SK-N-SH (cell line): ENCODE results near the gene CD53. TPM values are rescaled to one million over a fixed set of nuclear protein-coding genes. Genes with fewer than 3 reads are reported as not detected.

Experiments used
- CTCF ChIA-PET: fragments of 300-600, 350-600 bp; formaldehyde crosslinking; extraction: SDS; loops from one replicate; lab custom pipeline; 2021; lab: Yijun Ruan, JAX
- POLR2A ChIA-PET: fragments of 350-600 bp; sonication (Branson Sonifier 250); formaldehyde crosslinking; extraction: SDS; loops from one replicate; lab custom pipeline; 2020; ENCODE audit warnings: antibody characterized with exemption, inconsistent platforms; lab: Yijun Ruan, JAX
- DNase-seq: peaks from one replicate; pipeline ENCODE4 v3.0.0; 2012
- H2AFZ ChIP-seq: fragments of 200-600 bp; sonication (generic); 2 replicates; pipeline ENCODE4 v1.8.1; 2016; ENCODE audit warnings: antibody characterized with exemption, mild to moderate bottlenecking, low read depth
- H3F3A ChIP-seq: fragments of 200-600 bp; sonication (generic); replicated peaks from 2 replicates; pipeline ENCODE3; 2016; ENCODE audit warnings: antibody characterized with exemption, mild to moderate bottlenecking; ENCODE audit not compliant: insufficient read depth
- H3K27ac ChIP-seq, 2 experiments: fragments of 200-500 bp in 1 of 2; fragments of 200-600 bp in 1 of 2; sonication (Bioruptor generic) in 1 of 2; sonication (generic), shearing (Covaris generic) in 1 of 2; 2 replicates each; pipeline versions ENCODE4 v1.5.1 to v1.6.1; 2014 to 2016; ENCODE audit warnings: low read depth in 2 of 2, inconsistent platforms in 1 of 2, low read length in 1 of 2, mild to moderate bottlenecking in 1 of 2, mixed read lengths in 1 of 2
- H3K27me3 ChIP-seq: fragments of 200-600 bp; sonication (generic), shearing (Covaris generic); 2 replicates; pipeline ENCODE4 v1.6.1; 2016; ENCODE audit warnings: mixed run types; ENCODE audit not compliant: insufficient read depth
- H3K36me3 ChIP-seq, 2 experiments: fragments of 200-500 bp in 1 of 2; fragments of 200-600 bp in 1 of 2; sonication (Bioruptor generic) in 1 of 2; sonication (generic) in 1 of 2; replicated peaks in 1 of 2; 2 replicates each; pipeline versions ENCODE3 to v1.5.1; 2014 to 2016; ENCODE audit warnings: low read length in 1 of 2, mild to moderate bottlenecking in 1 of 2; ENCODE audit not compliant: insufficient read depth in 2 of 2, control insufficient read depth in 1 of 2
- H3K4me1 ChIP-seq, 2 experiments: fragments of 200-500 bp in 1 of 2; fragments of 200-600 bp in 1 of 2; sonication (Bioruptor generic) in 1 of 2; sonication (generic), shearing (Covaris generic) in 1 of 2; 2 replicates each; pipeline versions ENCODE4 v1.5.1 to v1.6.1; 2014 to 2016; ENCODE audit warnings: low read depth in 1 of 2, low read length in 1 of 2, mixed run types in 1 of 2; ENCODE audit not compliant: insufficient read depth in 2 of 2, control insufficient read depth in 1 of 2
- H3K4me2 ChIP-seq: fragments of 200-600 bp; sonication (generic), shearing (Covaris generic); 2 replicates; pipeline ENCODE4 v1.6.1; 2017; ENCODE audit warnings: mixed run types
- H3K4me3 ChIP-seq, 2 experiments: fragments of 200-500 bp in 1 of 2; fragments of 200-600 bp in 1 of 2; sonication (Bioruptor generic) in 1 of 2; sonication (generic), shearing (Covaris generic) in 1 of 2; 2 replicates each; pipeline versions ENCODE4 v1.5.1 to v1.8.1; 2014 to 2016; ENCODE audit warnings: low read depth in 2 of 2, inconsistent platforms in 1 of 2, low read length in 1 of 2, mild to moderate bottlenecking in 1 of 2, mixed read lengths in 1 of 2, moderate library complexity in 1 of 2
- H3K79me2 ChIP-seq: fragments of 200-600 bp; sonication (generic); 2 replicates; pipeline ENCODE4 v1.8.1; 2017; ENCODE audit warnings: mild to moderate bottlenecking; ENCODE audit not compliant: insufficient read depth
- H3K9ac ChIP-seq: fragments of 200-600 bp; sonication (generic); 2 replicates; pipeline ENCODE4 v1.6.1; 2017; ENCODE audit warnings: mixed run types
- H3K9me2 ChIP-seq: fragments of 200-600 bp; sonication (generic); 2 replicates; pipeline ENCODE4 v1.6.1; 2017; ENCODE audit warnings: mixed run types
- H3K9me3 ChIP-seq: fragments of 200-600 bp; sonication (generic); 2 replicates; pipeline ENCODE4 v1.6.1; 2017; ENCODE audit warnings: mixed run types, mild to moderate bottlenecking, moderate library complexity
- H4K20me1 ChIP-seq: fragments of 200-600 bp; sonication (generic); 2 replicates; pipeline ENCODE4 v1.6.1; 2017; ENCODE audit warnings: mild to moderate bottlenecking, mixed run types; ENCODE audit not compliant: insufficient read depth
- EP300 ChIP-seq, 2 experiments: IDR thresholded peaks; 2 replicates each; pipeline versions ENCODE4 v1.4.0 to v1.6.1; 2012; ENCODE audit warnings: borderline replicate concordance in 1 of 2, low read depth in 1 of 2, low read length in 1 of 2
- FOSL2 ChIP-seq: IDR thresholded peaks from 2 replicates; pipeline ENCODE4 v1.4.0; 2012; ENCODE audit warnings: low read depth, mild to moderate bottlenecking, moderate library complexity, borderline replicate concordance
- JUND ChIP-seq: IDR thresholded peaks from 2 replicates; pipeline ENCODE4 v1.4.0; 2012
- NRF1 ChIP-seq: IDR thresholded peaks from 2 replicates; pipeline ENCODE4 v1.6.1; 2012; ENCODE audit warnings: low read depth, mild to moderate bottlenecking, low read length
- POLR2AphosphoS5 ChIP-seq: IDR thresholded peaks from 2 replicates; pipeline ENCODE4 v1.6.1; 2012; ENCODE audit warnings: low read depth, low read length
- RFX5 ChIP-seq: IDR thresholded peaks from 2 replicates; pipeline ENCODE4 v1.6.1; 2012; ENCODE audit warnings: mild to moderate bottlenecking, improper control_type of control experiment, low read length
- RXRA ChIP-seq: IDR thresholded peaks from 2 replicates; pipeline ENCODE4 v1.4.0; 2012; ENCODE audit warnings: low read depth, mild to moderate bottlenecking, borderline replicate concordance
- SIN3A ChIP-seq: IDR thresholded peaks from 2 replicates; pipeline ENCODE4 v1.6.1; 2012; ENCODE audit warnings: low read depth, mild to moderate bottlenecking, low read length, moderate library complexity, borderline replicate concordance
- TAF1 ChIP-seq: IDR thresholded peaks from 2 replicates; pipeline ENCODE4 v1.6.1; 2012; ENCODE audit warnings: low read depth, mild to moderate bottlenecking, low read length, moderate library complexity, borderline replicate concordance
- TCF12 ChIP-seq: IDR thresholded peaks from 2 replicates; pipeline ENCODE4 v1.4.0; 2012
- WGBS: methylation state at CpG from one replicate; pipeline ENCODE4 v1.1.6; 2017; ENCODE audit warnings: low lambda C conversion rate; 5-methylcytosine and 5-hydroxymethylcytosine counted together
- polyA plus RNA-seq, 3 experiments: library from polyadenylated mRNA; depleted of rRNA; stranded (reverse); fragments of >200 nt; gene quantifications; 2 replicates each; pipeline ENCODE4 v1.2.3, GENCODE V29; 2012
- TF ChIP-seq, protein P1 (sequence below): IDR thresholded peaks from 2 replicates; pipeline ENCODE4 v1.4.0; 2012; ENCODE audit warnings: low read depth, borderline replicate concordance
- TF ChIP-seq, protein P2 (sequence below): fragments of 200-600 bp; sonication (generic); IDR thresholded peaks from 2 replicates; pipeline ENCODE4 v1.6.1; 2017; ENCODE audit warnings: antibody characterized with exemption, mild to moderate bottlenecking, moderate library complexity

The CD53 gene
- polyA plus RNA-seq, 1 of the 3 experiments (the other 2 are of a cell fraction): not detected

DNA sequence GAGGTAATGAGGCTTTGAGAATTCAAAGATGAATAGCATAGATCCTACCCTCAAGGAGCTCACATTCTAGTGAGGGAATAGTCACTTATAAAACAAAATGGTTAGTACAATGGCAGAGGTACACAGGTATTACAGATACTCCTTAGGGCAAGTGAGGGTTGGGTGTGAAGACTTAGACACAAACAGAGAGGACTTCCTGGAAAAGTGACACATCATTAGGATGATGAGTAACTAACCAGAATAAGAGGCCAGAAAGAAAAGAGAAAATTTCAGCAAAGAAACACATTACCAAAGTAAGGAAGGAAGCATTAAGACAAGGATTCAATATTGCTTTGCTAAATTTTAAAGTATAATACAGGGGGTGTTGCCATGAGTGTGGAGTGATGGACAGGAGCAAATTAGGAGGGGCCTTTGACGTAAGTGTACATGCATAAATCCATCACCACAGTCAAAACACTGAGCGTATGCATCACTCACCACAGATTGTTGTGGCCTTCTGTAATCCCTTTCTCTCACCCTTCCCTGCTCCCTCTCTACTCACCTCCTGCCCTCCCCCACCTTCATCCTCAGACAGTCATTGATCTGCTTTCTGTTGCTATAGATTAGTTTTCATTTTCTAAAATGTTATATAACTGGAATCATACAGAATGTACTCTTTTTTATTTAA is 7.9 kb downstream of the CD53 start:
- Histone ChIP-seq H3K4me2 (no peak overlapping the region), H3K9me3 (no peaks in the 10 kb centered on the region; the same call in 1 of the 2 replicates), H3K9ac (no peak overlapping the region), H3F3A (no peaks in the 10 kb centered on the region), H2AFZ (no peak overlapping the region), H3K27ac (no peak overlapping the region), H3K9me2 (peaks cover 4% of the 10 kb centered on the region; the same call in 1 of the 2 replicates)
- 18% methylated on average over 2 of the region's 2 CpGs for whole genome bisulfite sequencing
- POLR2A ChIA-PET: no interaction called here
- TF ChIP-seq, protein P1, sequence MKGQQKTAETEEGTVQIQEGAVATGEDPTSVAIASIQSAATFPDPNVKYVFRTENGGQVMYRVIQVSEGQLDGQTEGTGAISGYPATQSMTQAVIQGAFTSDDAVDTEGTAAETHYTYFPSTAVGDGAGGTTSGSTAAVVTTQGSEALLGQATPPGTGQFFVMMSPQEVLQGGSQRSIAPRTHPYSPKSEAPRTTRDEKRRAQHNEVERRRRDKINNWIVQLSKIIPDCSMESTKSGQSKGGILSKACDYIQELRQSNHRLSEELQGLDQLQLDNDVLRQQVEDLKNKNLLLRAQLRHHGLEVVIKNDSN: no peak
- no peak for TF ChIP-seq SIN3A
- TF ChIP-seq RFX5: no peak
- no peak for TF ChIP-seq TCF12
- TF ChIP-seq EP300 (IDR thresholded peaks at IDR 0.05; ENCODE audit: borderline replicate concordance in 1 of 2, low read depth in 1 of 2, low read length in 1 of 2): no peak
- TF ChIP-seq NRF1: no peak
- TF ChIP-seq, protein P2, sequence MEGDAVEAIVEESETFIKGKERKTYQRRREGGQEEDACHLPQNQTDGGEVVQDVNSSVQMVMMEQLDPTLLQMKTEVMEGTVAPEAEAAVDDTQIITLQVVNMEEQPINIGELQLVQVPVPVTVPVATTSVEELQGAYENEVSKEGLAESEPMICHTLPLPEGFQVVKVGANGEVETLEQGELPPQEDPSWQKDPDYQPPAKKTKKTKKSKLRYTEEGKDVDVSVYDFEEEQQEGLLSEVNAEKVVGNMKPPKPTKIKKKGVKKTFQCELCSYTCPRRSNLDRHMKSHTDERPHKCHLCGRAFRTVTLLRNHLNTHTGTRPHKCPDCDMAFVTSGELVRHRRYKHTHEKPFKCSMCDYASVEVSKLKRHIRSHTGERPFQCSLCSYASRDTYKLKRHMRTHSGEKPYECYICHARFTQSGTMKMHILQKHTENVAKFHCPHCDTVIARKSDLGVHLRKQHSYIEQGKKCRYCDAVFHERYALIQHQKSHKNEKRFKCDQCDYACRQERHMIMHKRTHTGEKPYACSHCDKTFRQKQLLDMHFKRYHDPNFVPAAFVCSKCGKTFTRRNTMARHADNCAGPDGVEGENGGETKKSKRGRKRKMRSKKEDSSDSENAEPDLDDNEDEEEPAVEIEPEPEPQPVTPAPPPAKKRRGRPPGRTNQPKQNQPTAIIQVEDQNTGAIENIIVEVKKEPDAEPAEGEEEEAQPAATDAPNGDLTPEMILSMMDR: no peak
- TF ChIP-seq TAF1: no peak
- TF ChIP-seq POLR2AphosphoS5: no peak
- TF ChIP-seq FOSL2: no peak
- TF ChIP-seq JUND: no peak
- TF ChIP-seq, all 33 proteins: peak for 0
- Histone ChIP-seq H3K79me2 (no peaks in the 10 kb centered on the region), H3K27me3 (no peaks in the 10 kb centered on the region), H3K4me3 (no peak overlapping the region), H4K20me1 (no peaks in the 10 kb centered on the region), H3K36me3 (no peaks in the 10 kb centered on the region), H3K4me1 (no peaks in the 10 kb centered on the region)
- no peak for DNase-seq
- CTCF ChIA-PET: no interaction called here

DNA sequence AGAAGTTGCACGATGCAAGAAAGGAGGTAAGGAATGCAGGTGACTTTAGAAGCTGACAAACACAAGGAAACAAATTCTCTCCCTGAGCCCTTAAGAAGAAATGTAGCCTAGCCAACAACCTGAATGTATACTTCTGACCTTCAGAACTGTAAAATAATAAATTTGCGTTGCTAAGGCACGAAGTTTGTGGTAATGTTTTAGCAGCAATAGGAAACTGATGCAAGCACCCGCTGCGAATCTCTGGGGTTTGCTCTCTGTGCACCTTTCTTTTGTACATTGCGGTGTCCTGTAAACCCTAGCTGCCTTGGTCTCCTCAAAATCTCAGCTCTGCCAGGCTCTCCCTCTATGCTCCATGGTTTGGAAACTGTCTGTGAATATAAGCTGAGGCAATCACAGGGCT is 15.1 kb downstream of the CD53 start:
- Histone ChIP-seq H3K27ac (no peak overlapping the region), H3K79me2 (no peaks in the 10 kb centered on the region), H4K20me1 (no peaks in the 10 kb centered on the region), H3K27me3 (no peaks in the 10 kb centered on the region), H3K4me1 (no peaks in the 10 kb centered on the region), H2AFZ (no peak overlapping the region), H3K9ac (no peak overlapping the region), H3K36me3 (no peaks in the 10 kb centered on the region), H3F3A (no peaks in the 10 kb centered on the region), H3K4me3 (no peak overlapping the region), H3K9me2 (no peaks in the 10 kb centered on the region), H3K4me2 (no peak overlapping the region), H3K9me3 (no peaks in the 10 kb centered on the region)
- 35% methylated on average over 6 of the region's 6 CpGs for WGBS
- no peak for DNase-seq
- TF ChIP-seq RXRA: no peak
- POLR2A ChIA-PET: no interaction called here
- CTCF ChIA-PET: interaction anchor here (1.1 to 1.3 kb wide), 3 partner anchors 14 to 104 kb away, joined by 3 to 4 read pairs (median 4); no protein-coding TSS in a partner anchor
